ENCODE measurements around the gene ADGRB3.

The ADGRB3 gene

GRCh38 chr6:69438113-69438512 lies 803.0 kb downstream of the ADGRB3 start:
- DNase-seq (ENCODE audit: low spot score) = no peak
